ENCODE results near the gene MAP3K3.

GRCh38 chr17:63704259-63704576 is 82.0 kb downstream of the MAP3K3 start:
- TF ChIP-seq CTCF (IDR thresholded peaks at IDR 0.05; ENCODE audit: low read depth, low read length, poor library complexity, severe bottlenecking) (no peak), EZH2phosphoT487 (IDR thresholded peaks at IDR 0.05; ENCODE audit: borderline replicate concordance, low read length) (no peak)

Data from DOHH2 (cell line).